Natural killer cell (primary cell): ENCODE results near the gene ITGB5. TPM values are rescaled to one million over a fixed set of nuclear protein-coding genes. Genes with fewer than 3 reads are reported as not detected.

Experiments used
- ATAC-seq, 3 donors: fragments of 150-1000 bp in 2 of 3; fragments of 200-7000 bp in 1 of 3; cut with Tn5 transposase; 1 replicate in 1 of 3; 2 replicates in 2 of 3; pipeline ENCODE4 v1.10.0; 2021; ENCODE audit warnings: mild to moderate bottlenecking in 2 of 3, moderate library complexity in 2 of 3
- DNase-seq, 2 donors: peaks; one replicate each; pipeline versions ENCODE4 v3.0.0 to v3.0.0-alpha.2; 2013 to 2021; ENCODE audit warnings: mixed read lengths in 1 of 2
- H3K27ac ChIP-seq: one replicate; pipeline ENCODE4 v1.5.1; 2013; ENCODE audit warnings: mild to moderate bottlenecking, low read length
- H3K27me3 ChIP-seq: one replicate; pipeline ENCODE4 v1.6.1; 2013; ENCODE audit warnings: low read length; ENCODE audit not compliant: control insufficient read depth, insufficient read depth
- H3K36me3 ChIP-seq: one replicate; pipeline ENCODE4 v1.6.1; 2013; ENCODE audit warnings: low read length; ENCODE audit not compliant: control insufficient read depth, insufficient read depth
- H3K4me1 ChIP-seq: one replicate; pipeline ENCODE4 v1.6.1; 2013; ENCODE audit warnings: low read length; ENCODE audit not compliant: control insufficient read depth, insufficient read depth
- H3K4me3 ChIP-seq: one replicate; pipeline ENCODE4 v1.5.1; 2013; ENCODE audit warnings: low read length
- H3K9me3 ChIP-seq: one replicate; pipeline ENCODE4 v1.6.1; 2013; ENCODE audit warnings: low read length; ENCODE audit not compliant: control insufficient read depth, insufficient read depth
- H3K27ac Mint-ChIP-seq, 2 donors: one replicate each; pipeline ENCODE4 v1.8.0; 2022; ENCODE audit warnings: mild to moderate bottlenecking in 2 of 2, mixed read lengths in 2 of 2, moderate library complexity in 1 of 2
- H3K27me3 Mint-ChIP-seq, 2 donors: one replicate each; pipeline ENCODE4 v1.8.0; 2022; ENCODE audit warnings: low read depth in 2 of 2, mixed read lengths in 2 of 2
- H3K36me3 Mint-ChIP-seq: one replicate; pipeline ENCODE4 v1.8.0; 2022; ENCODE audit warnings: mixed read lengths
- H3K4me1 Mint-ChIP-seq, 2 donors: one replicate each; pipeline ENCODE4 v1.8.0; 2022; ENCODE audit warnings: mixed read lengths in 2 of 2
- H3K4me3 Mint-ChIP-seq: one replicate; pipeline ENCODE4 v1.8.0; 2022; ENCODE audit warnings: mild to moderate bottlenecking, moderate library complexity, mixed read lengths
- H3K9me3 Mint-ChIP-seq, 2 donors: one replicate each; pipeline ENCODE4 v1.8.0; 2022; ENCODE audit warnings: mixed read lengths in 2 of 2
- WGBS: methylation state at CpG from one replicate; pipeline ENCODE4 v1.1.7; 2013; ENCODE audit warnings: missing lambda C conversion rate; ENCODE audit not compliant: insufficient coverage; 5-methylcytosine and 5-hydroxymethylcytosine counted together
- intact Hi-C: fragments of 100-400 bp; cut with micrococcal nuclease; formaldehyde crosslinking; loops from one replicate; pipeline ENCODE4 v1.14.2; 2022
- total RNA-seq, 4 donors: library from RNA; stranded (reverse); fragments of 120-200 nt in 1 of 4; gene quantifications; one replicate each; pipeline versions ENCODE4 v1.2.3 to v1.2.4, GENCODE V29; 2013 to 2022
- TF ChIP-seq, protein P1 (sequence below): fragments of 200-600 bp; IDR thresholded peaks from one replicate; pipeline ENCODE4 v1.8.0; 2022; ENCODE audit warnings: antibody characterized with exemption

Gene ITGB5
- total RNA-seq, 3 donors from 2014 or later (not counting 1 experiment from before 2014, with no cell fraction given), result 1.0 to 8.4 (median 5.4) TPM

- Mint-ChIP-seq H3K4me1 (peaks cover 17 to 22% of the 10 kb centered on the region in 2 donors), H3K27ac (no peak overlapping the region), H3K9me3 (no peaks in the 10 kb centered on the region), H3K36me3 (no peaks in the 10 kb centered on the region), H3K4me3 (no peak overlapping the region), H3K27me3 (peaks cover 20 to 36% of the 10 kb centered on the region in 2 donors)
- Histone ChIP-seq H3K27ac (no peak overlapping the region), H3K27me3 (no peaks in the 10 kb centered on the region), H3K36me3 (no peaks in the 10 kb centered on the region), H3K9me3 (no peaks in the 10 kb centered on the region), H3K4me1 (peaks cover 18% of the 10 kb centered on the region), H3K4me3 (no peak overlapping the region)
- DNase-seq (no peak), ATAC-seq (no peak)
- WGBS, result no CpG with 5 or more reads among the region's 1 CpG
- TF ChIP-seq, protein P1, sequence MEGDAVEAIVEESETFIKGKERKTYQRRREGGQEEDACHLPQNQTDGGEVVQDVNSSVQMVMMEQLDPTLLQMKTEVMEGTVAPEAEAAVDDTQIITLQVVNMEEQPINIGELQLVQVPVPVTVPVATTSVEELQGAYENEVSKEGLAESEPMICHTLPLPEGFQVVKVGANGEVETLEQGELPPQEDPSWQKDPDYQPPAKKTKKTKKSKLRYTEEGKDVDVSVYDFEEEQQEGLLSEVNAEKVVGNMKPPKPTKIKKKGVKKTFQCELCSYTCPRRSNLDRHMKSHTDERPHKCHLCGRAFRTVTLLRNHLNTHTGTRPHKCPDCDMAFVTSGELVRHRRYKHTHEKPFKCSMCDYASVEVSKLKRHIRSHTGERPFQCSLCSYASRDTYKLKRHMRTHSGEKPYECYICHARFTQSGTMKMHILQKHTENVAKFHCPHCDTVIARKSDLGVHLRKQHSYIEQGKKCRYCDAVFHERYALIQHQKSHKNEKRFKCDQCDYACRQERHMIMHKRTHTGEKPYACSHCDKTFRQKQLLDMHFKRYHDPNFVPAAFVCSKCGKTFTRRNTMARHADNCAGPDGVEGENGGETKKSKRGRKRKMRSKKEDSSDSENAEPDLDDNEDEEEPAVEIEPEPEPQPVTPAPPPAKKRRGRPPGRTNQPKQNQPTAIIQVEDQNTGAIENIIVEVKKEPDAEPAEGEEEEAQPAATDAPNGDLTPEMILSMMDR, result no peak
- intact Hi-C loops, result no loop called here
Measured at GRCh38 chr3:124836448-124836847, 50.7 kb downstream of the ITGB5 start.

DNA sequence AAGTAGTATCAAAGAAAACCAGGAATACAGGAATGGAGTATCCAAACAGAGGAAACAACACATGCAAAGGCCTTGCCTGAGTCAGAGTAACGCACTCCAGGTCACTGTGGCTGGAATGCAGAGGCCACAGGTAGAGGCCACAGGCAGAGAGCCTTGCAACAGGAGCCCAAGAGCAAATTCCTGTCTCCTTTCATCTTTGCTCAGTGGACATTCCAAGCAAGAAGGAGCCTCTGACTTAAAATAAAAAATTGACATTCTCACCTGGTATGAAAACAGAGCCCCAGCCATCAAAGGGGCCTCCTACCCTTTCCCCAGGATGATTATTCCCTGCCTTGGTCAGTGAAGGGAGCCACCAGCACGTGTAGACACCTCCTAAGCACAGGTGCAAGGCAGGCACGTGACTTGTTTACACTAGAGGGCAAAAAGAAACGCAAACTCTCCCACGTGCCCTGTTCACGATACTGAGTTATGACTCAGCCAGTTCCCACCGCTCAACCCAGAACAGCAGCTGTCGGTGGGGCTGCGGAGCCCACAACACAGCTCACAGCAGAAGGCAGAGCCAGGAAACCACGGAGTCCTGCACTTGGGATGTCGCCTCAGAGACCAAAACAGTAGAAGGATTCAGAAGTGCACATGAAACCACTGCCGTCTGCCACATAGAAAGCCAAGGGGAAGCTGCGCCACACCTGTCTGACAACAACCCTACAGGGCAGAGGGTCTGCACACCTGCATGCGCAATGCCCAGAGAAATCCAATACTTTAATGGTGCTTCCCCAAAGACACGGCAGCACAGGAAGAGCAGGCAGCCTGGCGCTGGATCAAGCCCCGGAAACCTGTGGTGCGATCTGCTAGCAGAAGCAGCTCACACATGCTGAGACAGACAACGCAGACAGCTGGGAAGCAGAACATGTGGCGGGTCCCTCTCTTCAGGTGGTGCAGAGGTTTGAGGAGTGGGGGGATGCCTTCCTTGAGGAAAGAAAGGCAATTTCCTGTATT lies 52.1 kb downstream of the ITGB5 start:
- no peaks in the 10 kb centered on the region for H3K9me3 ChIP-seq
- H3K4me1 Mint-ChIP-seq, result peaks cover 17 to 22% of the 10 kb centered on the region in 2 donors
- WGBS, result 6% methylated on average over 20 of the region's 20 CpGs
- intact Hi-C loops, result no loop called here
- peak; percentile 20 to 70 for DNase-seq
- peak overlapping the region; percentile 69 for H3K4me3 Mint-ChIP-seq
- H3K9me3 Mint-ChIP-seq, result no peaks in the 10 kb centered on the region
- no peak overlapping the region for H3K27ac ChIP-seq
- H3K4me3 ChIP-seq, result peak overlapping the region; percentile 0
- no peaks in the 10 kb centered on the region for H3K27me3 ChIP-seq
- H3K36me3 ChIP-seq, result no peaks in the 10 kb centered on the region
- H3K36me3 Mint-ChIP-seq, result no peaks in the 10 kb centered on the region
- ATAC-seq, result peak; percentile 77 to 88 (median 82)
- peaks cover 18% of the 10 kb centered on the region for H3K4me1 ChIP-seq
- peak overlapping the region in 1 of 2 donors; percentile 69 for H3K27ac Mint-ChIP-seq
- TF ChIP-seq, protein P1, result no peak
- peaks cover 21 to 33% of the 10 kb centered on the region in 2 donors for H3K27me3 Mint-ChIP-seq

- no peaks in the 10 kb centered on the region for H3K36me3 Mint-ChIP-seq
- intact Hi-C loops, result no loop called here
- peak overlapping the region in 1 of 2 donors; percentile 29 for H3K27ac Mint-ChIP-seq
- H3K4me3 ChIP-seq, result no peak overlapping the region
- H3K4me1 ChIP-seq, result peaks cover 21% of the 10 kb centered on the region
- H3K4me3 Mint-ChIP-seq, result peak overlapping the region; percentile 66
- H3K27ac ChIP-seq, result no peak overlapping the region
- H3K4me1 Mint-ChIP-seq, result peaks cover 17 to 22% of the 10 kb centered on the region in 2 donors
- no peaks in the 10 kb centered on the region for H3K36me3 ChIP-seq
- 92% methylated on average over 3 of the region's 4 CpGs for WGBS
- H3K27me3 Mint-ChIP-seq, result peaks cover 23 to 27% of the 10 kb centered on the region in 2 donors
- no peaks in the 10 kb centered on the region for H3K9me3 Mint-ChIP-seq
- ATAC-seq, result no peak
- TF ChIP-seq, protein P1, result no peak
- no peak for DNase-seq
- H3K9me3 ChIP-seq, result no peaks in the 10 kb centered on the region
- H3K27me3 ChIP-seq, result no peaks in the 10 kb centered on the region
Measured at GRCh38 chr3:124833710-124834332, 53.3 kb downstream of the ITGB5 start.
